SK-N-SH (cell line): ENCODE measurements around the gene GNL3L. TPM values are rescaled to one million over a fixed set of nuclear protein-coding genes. Genes with fewer than 3 reads are reported as not detected.

Experiments
- CTCF ChIA-PET: fragments of 300-600, 350-600 bp; formaldehyde crosslinking; extraction: SDS; loops from one replicate; lab custom pipeline; 2021; lab: Yijun Ruan, JAX
- POLR2A ChIA-PET: fragments of 350-600 bp; sonication (Branson Sonifier 250); formaldehyde crosslinking; extraction: SDS; loops from one replicate; lab custom pipeline; 2020; ENCODE audit warnings: antibody characterized with exemption, inconsistent platforms; lab: Yijun Ruan, JAX
- DNase-seq: peaks from one replicate; pipeline ENCODE4 v3.0.0; 2012
- H2AFZ ChIP-seq: fragments of 200-600 bp; sonication (generic); 2 replicates; pipeline ENCODE4 v1.8.1; 2016; ENCODE audit warnings: antibody characterized with exemption, mild to moderate bottlenecking, low read depth
- H3F3A ChIP-seq: fragments of 200-600 bp; sonication (generic); replicated peaks from 2 replicates; pipeline ENCODE3; 2016; ENCODE audit warnings: antibody characterized with exemption, mild to moderate bottlenecking; ENCODE audit not compliant: insufficient read depth
- H3K27ac ChIP-seq, 2 experiments: fragments of 200-500 bp in 1 of 2; fragments of 200-600 bp in 1 of 2; sonication (Bioruptor generic) in 1 of 2; sonication (generic), shearing (Covaris generic) in 1 of 2; 2 replicates each; pipeline versions ENCODE4 v1.5.1 to v1.6.1; 2014 to 2016; ENCODE audit warnings: low read depth in 2 of 2, inconsistent platforms in 1 of 2, low read length in 1 of 2, mild to moderate bottlenecking in 1 of 2, mixed read lengths in 1 of 2
- H3K27me3 ChIP-seq: fragments of 200-600 bp; sonication (generic), shearing (Covaris generic); 2 replicates; pipeline ENCODE4 v1.6.1; 2016; ENCODE audit warnings: mixed run types; ENCODE audit not compliant: insufficient read depth
- H3K36me3 ChIP-seq, 2 experiments: fragments of 200-500 bp in 1 of 2; fragments of 200-600 bp in 1 of 2; sonication (Bioruptor generic) in 1 of 2; sonication (generic) in 1 of 2; replicated peaks in 1 of 2; 2 replicates each; pipeline versions ENCODE3 to v1.5.1; 2014 to 2016; ENCODE audit warnings: low read length in 1 of 2, mild to moderate bottlenecking in 1 of 2; ENCODE audit not compliant: insufficient read depth in 2 of 2, control insufficient read depth in 1 of 2
- H3K4me1 ChIP-seq, 2 experiments: fragments of 200-500 bp in 1 of 2; fragments of 200-600 bp in 1 of 2; sonication (Bioruptor generic) in 1 of 2; sonication (generic), shearing (Covaris generic) in 1 of 2; 2 replicates each; pipeline versions ENCODE4 v1.5.1 to v1.6.1; 2014 to 2016; ENCODE audit warnings: low read depth in 1 of 2, low read length in 1 of 2, mixed run types in 1 of 2; ENCODE audit not compliant: insufficient read depth in 2 of 2, control insufficient read depth in 1 of 2
- H3K4me2 ChIP-seq: fragments of 200-600 bp; sonication (generic), shearing (Covaris generic); 2 replicates; pipeline ENCODE4 v1.6.1; 2017; ENCODE audit warnings: mixed run types
- H3K4me3 ChIP-seq, 2 experiments: fragments of 200-500 bp in 1 of 2; fragments of 200-600 bp in 1 of 2; sonication (Bioruptor generic) in 1 of 2; sonication (generic), shearing (Covaris generic) in 1 of 2; 2 replicates each; pipeline versions ENCODE4 v1.5.1 to v1.8.1; 2014 to 2016; ENCODE audit warnings: low read depth in 2 of 2, inconsistent platforms in 1 of 2, low read length in 1 of 2, mild to moderate bottlenecking in 1 of 2, mixed read lengths in 1 of 2, moderate library complexity in 1 of 2
- H3K79me2 ChIP-seq: fragments of 200-600 bp; sonication (generic); 2 replicates; pipeline ENCODE4 v1.8.1; 2017; ENCODE audit warnings: mild to moderate bottlenecking; ENCODE audit not compliant: insufficient read depth
- H3K9ac ChIP-seq: fragments of 200-600 bp; sonication (generic); 2 replicates; pipeline ENCODE4 v1.6.1; 2017; ENCODE audit warnings: mixed run types
- H3K9me2 ChIP-seq: fragments of 200-600 bp; sonication (generic); 2 replicates; pipeline ENCODE4 v1.6.1; 2017; ENCODE audit warnings: mixed run types
- H3K9me3 ChIP-seq: fragments of 200-600 bp; sonication (generic); 2 replicates; pipeline ENCODE4 v1.6.1; 2017; ENCODE audit warnings: mixed run types, mild to moderate bottlenecking, moderate library complexity
- H4K20me1 ChIP-seq: fragments of 200-600 bp; sonication (generic); 2 replicates; pipeline ENCODE4 v1.6.1; 2017; ENCODE audit warnings: mild to moderate bottlenecking, mixed run types; ENCODE audit not compliant: insufficient read depth
- FOXJ3 ChIP-seq: sonication (generic); formaldehyde crosslinking; IDR thresholded peaks from 2 replicates; pipeline ENCODE4 v1.5.1; 2020; ENCODE audit warnings: mild to moderate bottlenecking, missing genetic modification reagents
- GATA2 ChIP-seq: sonication (generic); formaldehyde crosslinking; IDR thresholded peaks from 2 replicates; pipeline ENCODE4 v1.5.0; 2020; ENCODE audit warnings: mild to moderate bottlenecking, missing genetic modification reagents
- JUND ChIP-seq: IDR thresholded peaks from 2 replicates; pipeline ENCODE4 v1.4.0; 2012
- POLR2AphosphoS5 ChIP-seq: IDR thresholded peaks from 2 replicates; pipeline ENCODE4 v1.6.1; 2012; ENCODE audit warnings: low read depth, low read length
- RCOR1 ChIP-seq: fragments of 150-350 bp; IDR thresholded peaks from 2 replicates; pipeline ENCODE4 v1.6.1; 2017; ENCODE audit warnings: antibody characterized with exemption, low read length
- YY1 ChIP-seq: IDR thresholded peaks from 2 replicates; pipeline ENCODE4 v1.4.0; 2012; ENCODE audit warnings: low read depth, mild to moderate bottlenecking
- WGBS: methylation state at CpG from one replicate; pipeline ENCODE4 v1.1.6; 2017; ENCODE audit warnings: low lambda C conversion rate; 5-methylcytosine and 5-hydroxymethylcytosine counted together
- polyA plus RNA-seq, 3 experiments: library from polyadenylated mRNA; depleted of rRNA; stranded (reverse); fragments of >200 nt; gene quantifications; 2 replicates each; pipeline ENCODE4 v1.2.3, GENCODE V29; 2012
- TF ChIP-seq, protein P1 (sequence below): fragments of 200-600 bp; sonication (generic); IDR thresholded peaks from 2 replicates; pipeline ENCODE4 v1.6.1; 2017; ENCODE audit warnings: antibody characterized with exemption, mild to moderate bottlenecking, moderate library complexity
- TF ChIP-seq, protein P2 (sequence below): IDR thresholded peaks from 2 replicates; pipeline ENCODE4 v1.4.0; 2012; ENCODE audit warnings: low read depth, borderline replicate concordance
- TF ChIP-seq, protein P3 (sequence below): IDR thresholded peaks from 2 replicates; pipeline ENCODE4; 2012

Gene GNL3L
- polyA plus RNA-seq, 1 of the 3 experiments (the other 2 are of a cell fraction): 16.3 TPM

DNA sequence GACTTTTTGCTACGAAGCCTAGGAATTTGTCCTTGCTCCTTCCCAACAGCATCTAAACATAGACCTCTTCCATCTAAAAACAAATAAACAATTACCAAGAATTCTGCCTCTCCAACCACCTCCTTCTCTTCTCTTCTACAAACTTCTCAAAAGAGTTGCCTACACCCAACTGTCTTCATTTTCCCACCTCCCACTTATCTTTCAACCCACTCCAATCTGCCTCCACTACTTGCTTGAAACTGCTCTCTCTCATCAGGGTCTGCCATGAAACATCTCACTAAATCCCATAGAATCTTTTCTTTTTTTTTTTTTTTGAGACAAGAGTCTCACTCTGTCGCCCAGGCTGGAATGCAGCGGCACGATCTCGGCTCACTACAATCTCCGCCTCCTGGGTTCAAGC is 33.1 kb upstream of the GNL3L start:
- Histone ChIP-seq H3K27me3 (peaks cover 12% of the 10 kb centered on the region; the same call in 1 of the 2 replicates), H3K36me3 (no peaks in the 10 kb centered on the region), H3K79me2 (peaks cover 28% of the 10 kb centered on the region), H3K9ac (no peak overlapping the region), H3K9me3 (no peaks in the 10 kb centered on the region), H3F3A (peaks cover 7% of the 10 kb centered on the region), H4K20me1 (no peaks in the 10 kb centered on the region), H3K4me3 (no peak overlapping the region), H2AFZ (peak overlapping the region; percentile 42; the same call in 1 of the 2 replicates), H3K4me2 (no peak overlapping the region), H3K27ac (0 out of 4 replicates have a peak overlapping the region, but pooled peaks of 1 of the 2 experiments have one; percentile 24), H3K4me1 (peaks cover 0 to 10% of the 10 kb centered on the region in 2 experiments; a peak in 1 of 4 replicates), H3K9me2 (no peaks in the 10 kb centered on the region)
- ChIA-PET POLR2A (interaction anchor here (0.6 kb wide), 1 partner anchor 49 kb away, joined by 4 read pairs; no protein-coding TSS in a partner anchor), CTCF (no interaction called here)
- DNase-seq: no peak
- WGBS: 59% methylated on average over 6 of the region's 6 CpGs
- TF ChIP-seq, protein P1, sequence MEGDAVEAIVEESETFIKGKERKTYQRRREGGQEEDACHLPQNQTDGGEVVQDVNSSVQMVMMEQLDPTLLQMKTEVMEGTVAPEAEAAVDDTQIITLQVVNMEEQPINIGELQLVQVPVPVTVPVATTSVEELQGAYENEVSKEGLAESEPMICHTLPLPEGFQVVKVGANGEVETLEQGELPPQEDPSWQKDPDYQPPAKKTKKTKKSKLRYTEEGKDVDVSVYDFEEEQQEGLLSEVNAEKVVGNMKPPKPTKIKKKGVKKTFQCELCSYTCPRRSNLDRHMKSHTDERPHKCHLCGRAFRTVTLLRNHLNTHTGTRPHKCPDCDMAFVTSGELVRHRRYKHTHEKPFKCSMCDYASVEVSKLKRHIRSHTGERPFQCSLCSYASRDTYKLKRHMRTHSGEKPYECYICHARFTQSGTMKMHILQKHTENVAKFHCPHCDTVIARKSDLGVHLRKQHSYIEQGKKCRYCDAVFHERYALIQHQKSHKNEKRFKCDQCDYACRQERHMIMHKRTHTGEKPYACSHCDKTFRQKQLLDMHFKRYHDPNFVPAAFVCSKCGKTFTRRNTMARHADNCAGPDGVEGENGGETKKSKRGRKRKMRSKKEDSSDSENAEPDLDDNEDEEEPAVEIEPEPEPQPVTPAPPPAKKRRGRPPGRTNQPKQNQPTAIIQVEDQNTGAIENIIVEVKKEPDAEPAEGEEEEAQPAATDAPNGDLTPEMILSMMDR: no peak
- TF ChIP-seq, protein P2, sequence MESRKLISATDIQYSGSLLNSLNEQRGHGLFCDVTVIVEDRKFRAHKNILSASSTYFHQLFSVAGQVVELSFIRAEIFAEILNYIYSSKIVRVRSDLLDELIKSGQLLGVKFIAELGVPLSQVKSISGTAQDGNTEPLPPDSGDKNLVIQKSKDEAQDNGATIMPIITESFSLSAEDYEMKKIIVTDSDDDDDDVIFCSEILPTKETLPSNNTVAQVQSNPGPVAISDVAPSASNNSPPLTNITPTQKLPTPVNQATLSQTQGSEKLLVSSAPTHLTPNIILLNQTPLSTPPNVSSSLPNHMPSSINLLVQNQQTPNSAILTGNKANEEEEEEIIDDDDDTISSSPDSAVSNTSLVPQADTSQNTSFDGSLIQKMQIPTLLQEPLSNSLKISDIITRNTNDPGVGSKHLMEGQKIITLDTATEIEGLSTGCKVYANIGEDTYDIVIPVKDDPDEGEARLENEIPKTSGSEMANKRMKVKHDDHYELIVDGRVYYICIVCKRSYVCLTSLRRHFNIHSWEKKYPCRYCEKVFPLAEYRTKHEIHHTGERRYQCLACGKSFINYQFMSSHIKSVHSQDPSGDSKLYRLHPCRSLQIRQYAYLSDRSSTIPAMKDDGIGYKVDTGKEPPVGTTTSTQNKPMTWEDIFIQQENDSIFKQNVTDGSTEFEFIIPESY: no peak
- TF ChIP-seq JUND (no peak), YY1 (no peak), RCOR1 (no peak), FOXJ3 (CRISPR knock-in tag) (no peak), GATA2 (no peak)

DNA sequence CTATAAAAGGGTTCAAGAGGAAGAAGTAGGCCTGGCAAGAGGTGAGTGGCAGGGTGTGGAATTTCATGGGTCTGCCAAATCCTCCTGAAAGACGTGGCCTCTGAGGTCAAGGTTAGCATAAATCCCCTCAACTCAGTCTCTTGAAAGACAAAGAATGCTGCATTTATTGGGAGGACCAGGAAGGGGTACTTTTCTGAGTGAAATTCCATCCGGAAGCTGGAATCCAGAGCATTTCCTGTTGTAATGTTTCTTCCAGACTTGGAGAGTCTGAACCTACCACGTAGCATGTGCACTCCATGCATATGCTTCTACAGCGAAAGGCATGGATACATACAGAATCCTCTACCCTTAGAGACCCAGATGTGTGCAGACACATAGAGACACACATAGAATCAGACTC is 20.6 kb upstream of the GNL3L start:
- no peaks in the 10 kb centered on the region for H3K9me3 ChIP-seq
- CTCF ChIA-PET: no interaction called here
- H3K27me3 ChIP-seq: no peaks in the 10 kb centered on the region
- WGBS: 24% methylated on average over 4 of the region's 4 CpGs
- no peaks in the 10 kb centered on the region for H4K20me1 ChIP-seq
- no peaks in the 10 kb centered on the region for H3K79me2 ChIP-seq
- H3K9ac ChIP-seq: no peak overlapping the region
- no peaks in the 10 kb centered on the region for H3K9me2 ChIP-seq
- no peaks in the 10 kb centered on the region for H3K36me3 ChIP-seq
- H3K4me1 ChIP-seq: 0 out of 4 replicates have a peak, but pooled peaks cover 0 to 5% of the 10 kb centered on the region in 2 experiments
- no peak for TF ChIP-seq POLR2AphosphoS5
- TF ChIP-seq, protein P3, sequence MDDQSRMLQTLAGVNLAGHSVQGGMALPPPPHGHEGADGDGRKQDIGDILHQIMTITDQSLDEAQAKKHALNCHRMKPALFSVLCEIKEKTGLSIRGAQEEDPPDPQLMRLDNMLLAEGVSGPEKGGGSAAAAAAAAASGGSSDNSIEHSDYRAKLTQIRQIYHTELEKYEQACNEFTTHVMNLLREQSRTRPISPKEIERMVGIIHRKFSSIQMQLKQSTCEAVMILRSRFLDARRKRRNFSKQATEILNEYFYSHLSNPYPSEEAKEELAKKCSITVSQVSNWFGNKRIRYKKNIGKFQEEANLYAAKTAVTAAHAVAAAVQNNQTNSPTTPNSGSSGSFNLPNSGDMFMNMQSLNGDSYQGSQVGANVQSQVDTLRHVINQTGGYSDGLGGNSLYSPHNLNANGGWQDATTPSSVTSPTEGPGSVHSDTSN: no peak
- no peak overlapping the region for H3K4me2 ChIP-seq
- no peak for DNase-seq
- H3F3A ChIP-seq: no peaks in the 10 kb centered on the region
- no peak overlapping the region for H3K4me3 ChIP-seq
- peak overlapping the region; percentile 69; the same call in 1 of the 2 replicates for H2AFZ ChIP-seq
- POLR2A ChIA-PET: no interaction called here
- peak overlapping the region in 1 of 2 experiments; percentile 20; a peak in 2 of 4 replicates for H3K27ac ChIP-seq
